HG03469 (cell line): ENCODE measurements around the gene LBH.

ENCODE experiments used
- ATAC-seq: cut with Tn5 transposase; IDR thresholded peaks from one replicate; pipeline ENCODE4 v1.9.1; 2021; ENCODE audit warnings: mild to moderate bottlenecking, moderate library complexity, moderate number of reproducible peaks; ENCODE audit not compliant: unreplicated experiment

Gene LBH

GRCh38 chr2:30272286-30272685 is 41.0 kb downstream of the LBH start:
- ATAC-seq, result no peak

GRCh38 chr2:30272761-30273573 is 41.6 kb downstream of the LBH start:
- ATAC-seq, result no peak

- ATAC-seq, result no peak
Measured at GRCh38 chr2:30273574-30273929, 42.2 kb downstream of the LBH start.

- no peak for ATAC-seq
Measured at GRCh38 chr2:30275256-30275655, 43.9 kb downstream of the LBH start.

- ATAC-seq, result peak; percentile 44
Measured at GRCh38 chr2:30276455-30276911, 45.1 kb downstream of the LBH start.

GRCh38 chr2:30277582-30277981 is 46.2 kb downstream of the LBH start:
- ATAC-seq, result no peak

- ATAC-seq, result no peak
Measured at GRCh38 chr2:30278419-30278818, 47.1 kb downstream of the LBH start.

- no peak for ATAC-seq
Measured at GRCh38 chr2:30280596-30281434, 49.5 kb downstream of the LBH start.

- ATAC-seq, result no peak
Measured at GRCh38 chr2:30282081-30282480, 50.7 kb downstream of the LBH start.

GRCh38 chr2:30282721-30283120 is 51.4 kb downstream of the LBH start:
- no peak for ATAC-seq

GRCh38 chr2:30283931-30284565 is 52.7 kb downstream of the LBH start:
- no peak for ATAC-seq

- no peak for ATAC-seq
Measured at GRCh38 chr2:30285758-30286157, 54.4 kb downstream of the LBH start.

- ATAC-seq, result no peak
Measured at GRCh38 chr2:30287190-30287840, 56.0 kb downstream of the LBH start.

GRCh38 chr2:30287857-30288513 is 56.7 kb downstream of the LBH start:
- no peak for ATAC-seq

GRCh38 chr2:30288561-30288960 is 57.2 kb downstream of the LBH start:
- ATAC-seq, result no peak

- no peak for ATAC-seq
Measured at GRCh38 chr2:30293303-30293921, 62.1 kb downstream of the LBH start.

- ATAC-seq, result no peak
Measured at GRCh38 chr2:30294133-30294532, 62.8 kb downstream of the LBH start.

- no peak for ATAC-seq
Measured at GRCh38 chr2:30296496-30296895, 65.2 kb downstream of the LBH start.

GRCh38 chr2:30298302-30298701 is 67.0 kb downstream of the LBH start:
- no peak for ATAC-seq

- ATAC-seq, result no peak
Measured at GRCh38 chr2:30300122-30300455, 68.8 kb downstream of the LBH start.
